GM11168 (cell line): ENCODE data around the gene SSBP1.
"Not testable (repeated sequence)": the region's sequence is repeated elsewhere in the genome, so short reads cannot be mapped to it uniquely, and the experiment has no call there.

Source experiments
- in situ Hi-C: fragments of 300-500 bp; cut with MboI; formaldehyde crosslinking; loops from one replicate; pipeline ENCODE4 v1.12.0; 2022; ENCODE audit warnings: low sequenced_read_pairs; ENCODE audit not compliant: unreplicated experiment

SSBP1 gene

DNA sequence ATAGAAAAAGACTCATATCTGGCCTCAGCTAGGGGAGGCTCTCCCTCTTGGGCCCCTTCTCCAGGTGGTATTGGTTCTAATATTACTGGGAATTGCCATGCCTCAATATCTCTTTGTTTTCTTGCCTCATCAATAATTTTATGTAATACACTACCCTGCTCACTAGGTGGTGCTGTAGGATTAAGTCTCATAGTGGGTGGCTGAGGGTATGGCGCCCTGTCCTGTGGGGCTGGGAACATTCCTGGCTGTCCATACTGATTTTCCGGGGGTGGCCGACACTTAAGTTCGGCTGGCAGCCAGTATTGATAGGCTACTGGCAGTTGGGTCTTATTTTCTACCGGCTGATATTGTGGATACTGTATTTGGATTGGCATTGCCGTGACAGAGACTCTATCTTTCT, 16.8 kb downstream of the SSBP1 start:
- in situ Hi-C loops: no loop called here

DNA sequence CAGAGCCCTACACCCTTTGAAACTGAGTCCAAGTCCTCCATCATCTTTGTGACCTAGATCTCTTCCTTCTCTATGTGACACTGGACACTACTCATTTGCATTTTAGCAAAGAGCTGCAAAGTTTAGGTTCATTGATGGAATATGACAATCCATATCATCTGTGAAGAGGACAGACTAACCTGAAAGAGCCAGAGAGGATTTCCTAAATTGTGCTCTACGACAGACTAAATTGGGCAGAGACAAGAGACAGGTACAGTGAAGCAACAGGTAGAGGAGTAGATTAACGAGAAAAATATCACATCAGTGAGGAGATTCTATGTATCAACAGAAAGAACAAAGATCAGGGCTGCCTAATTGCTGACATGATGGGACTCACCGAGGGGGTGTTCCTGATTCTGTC, 25.6 kb downstream of the SSBP1 start, which contains the start of gene TAS2R3:
Gene TAS2R3, plus strand, starts transcription at position 301 of the 400 bp plus-strand sequence. Its CDS starts 62 bp downstream, at position 363.
- in situ Hi-C loops: no loop called here

DNA sequence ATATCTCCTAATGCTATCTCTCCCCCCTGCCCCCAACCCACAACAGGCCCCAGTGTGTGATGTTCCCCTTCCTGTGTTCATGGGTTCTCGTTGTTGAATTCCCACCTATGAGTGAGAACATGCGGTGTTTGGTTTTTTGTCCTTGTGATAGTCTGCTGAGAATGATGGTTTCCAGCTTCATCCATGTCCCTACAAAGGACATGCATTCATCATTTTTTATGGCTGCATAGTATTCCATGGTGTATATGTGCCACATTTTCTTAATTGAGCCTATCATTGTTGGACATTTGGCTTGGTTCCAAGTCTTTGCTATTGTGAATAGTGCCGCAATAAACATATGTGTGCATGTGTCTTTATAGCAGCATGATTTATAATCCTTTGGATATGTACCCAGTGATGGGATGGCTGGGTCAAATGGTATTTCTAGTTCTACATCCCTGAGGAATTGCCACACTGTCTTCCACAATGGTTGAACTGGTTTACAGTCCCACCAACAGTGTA, 32.0 kb downstream of the SSBP1 start:
- in situ Hi-C loops: not testable (repeated sequence)

DNA sequence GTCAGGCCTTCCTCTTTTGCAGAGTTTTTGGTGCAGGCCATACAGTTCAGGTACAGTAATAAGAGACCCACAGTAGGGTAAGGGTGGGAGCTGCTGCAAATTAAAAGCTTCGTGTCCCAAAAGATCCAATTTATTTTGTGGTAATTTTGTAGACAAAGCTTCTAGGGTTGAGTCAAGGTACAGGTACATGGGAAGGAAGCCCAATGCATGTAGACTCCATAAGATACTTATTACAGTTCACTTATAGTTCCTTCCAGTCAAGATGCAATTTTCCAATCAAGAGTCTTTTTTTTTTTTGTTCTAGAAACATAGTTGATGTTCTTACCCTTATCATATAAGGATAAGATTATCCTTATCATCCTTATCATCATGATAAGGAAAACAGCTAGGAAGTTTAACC, 38.2 kb downstream of the SSBP1 start, which contains the start of gene TAS2R4:
Gene TAS2R4, plus strand, starts transcription at position 301 of the 400 bp plus-strand sequence. CDS start 1,815 bp downstream, outside the sequence.
- in situ Hi-C loops: no loop called here

DNA sequence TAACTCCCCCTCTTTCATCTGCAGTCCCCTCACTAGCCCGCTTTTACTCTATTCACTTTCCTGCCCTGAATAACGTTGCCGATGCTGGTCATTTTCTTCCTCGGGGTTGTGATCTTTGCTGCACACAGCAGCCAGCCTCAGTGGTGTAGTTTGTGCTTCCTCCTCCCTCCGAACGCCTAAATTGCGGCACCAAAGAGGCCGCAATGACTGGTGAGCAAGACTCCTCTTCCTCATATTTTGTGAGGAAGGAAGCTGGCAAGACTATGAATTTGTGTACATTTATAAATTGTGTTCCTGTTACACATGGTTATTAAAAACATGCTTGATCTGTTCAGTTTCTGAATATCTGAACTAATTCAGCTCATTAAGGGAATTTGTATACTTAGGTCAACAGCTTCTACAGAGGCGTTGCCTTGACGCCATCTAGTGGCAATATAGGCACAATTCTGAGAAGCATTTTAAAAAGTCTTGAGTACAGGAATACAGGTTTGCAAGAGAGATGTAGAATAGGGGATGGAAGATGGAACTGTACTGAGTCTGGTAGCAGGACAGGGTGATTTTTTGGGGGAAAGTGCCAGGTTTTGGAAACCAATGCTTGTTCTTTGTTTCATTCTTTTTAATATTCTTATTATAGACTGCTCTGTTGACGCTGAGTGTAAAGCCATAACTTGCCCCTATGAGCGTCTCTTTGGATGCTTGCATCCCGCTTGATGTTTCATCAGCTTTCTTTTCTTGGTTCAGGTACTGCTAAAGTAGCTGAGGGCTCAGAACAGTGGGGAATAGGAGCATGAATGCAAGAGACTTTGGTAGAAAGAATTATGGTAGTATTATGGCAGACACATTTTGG, 47.8 kb downstream of the SSBP1 start:
- in situ Hi-C loops: no loop called here

DNA sequence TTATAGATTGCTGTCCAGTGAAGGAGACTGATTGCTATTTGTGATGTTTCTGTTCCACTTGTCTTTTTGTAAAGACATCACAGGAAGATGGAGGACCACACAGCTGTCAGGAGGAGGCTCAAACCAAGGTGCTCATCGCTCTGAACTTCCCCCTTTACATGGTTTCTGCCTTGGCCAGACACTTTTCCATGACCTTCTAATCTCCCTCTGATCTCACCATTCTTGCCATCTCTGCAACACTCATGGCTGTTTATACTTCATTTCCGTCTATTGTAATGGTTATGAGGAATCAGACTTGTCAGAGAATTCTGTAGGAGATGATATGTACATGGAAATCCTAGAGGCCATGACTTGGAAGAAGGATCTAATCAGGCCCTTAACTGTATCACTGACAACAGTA, 50.1 kb downstream of the SSBP1 start:
- in situ Hi-C loops: no loop called here

DNA sequence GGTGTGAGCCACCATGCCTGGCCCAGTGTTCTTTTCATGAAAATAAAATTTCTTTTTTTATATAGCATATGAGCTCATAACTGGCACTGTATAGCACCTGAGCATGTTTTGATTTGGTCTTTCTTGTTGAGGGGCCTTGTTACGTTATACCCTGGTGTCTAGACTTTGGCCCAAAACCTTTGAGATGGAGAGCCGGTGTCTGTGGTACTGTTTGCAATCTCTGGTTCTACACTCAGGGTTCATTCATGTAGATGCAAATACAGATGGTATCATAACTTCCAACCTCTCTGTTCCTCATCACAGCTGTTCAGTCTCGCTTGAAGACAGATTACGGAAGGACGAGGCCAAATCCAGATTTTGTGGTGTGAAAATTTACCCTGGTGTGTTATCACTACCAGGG, 51.8 kb downstream of the SSBP1 start, which contains the start of gene TAS2R5:
Gene TAS2R5, plus strand, starts transcription at position 301 of the 400 bp plus-strand sequence. CDS start 145 bp downstream, outside the sequence.
- in situ Hi-C loops: no loop called here

DNA sequence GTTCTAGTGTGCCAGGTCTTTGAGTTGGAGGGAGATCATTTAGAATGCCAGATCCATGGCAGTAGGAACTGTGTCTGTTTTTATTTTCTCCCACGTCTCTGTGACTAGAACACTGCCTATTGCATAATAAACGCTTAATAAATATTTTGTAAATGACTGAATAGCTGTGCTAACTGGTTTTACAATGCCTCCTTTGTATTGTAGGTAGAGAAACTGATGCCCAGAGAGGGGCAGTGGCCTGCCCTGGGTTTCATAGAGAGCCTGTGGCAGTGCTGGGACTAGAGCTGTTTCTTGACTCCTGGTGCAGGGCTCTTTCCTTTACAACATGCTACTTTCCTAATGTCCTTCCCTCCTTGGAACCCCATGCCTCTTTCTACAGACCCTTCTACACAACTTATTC, 54.4 kb downstream of the SSBP1 start:
- in situ Hi-C loops: no loop called here
